Psoas muscle (tissue), 8 donors: ENCODE data around the gene TTC6. TPM values are rescaled to one million over a fixed set of nuclear protein-coding genes. Genes with fewer than 3 reads are reported as not detected.

ENCODE experiments used
- ATAC-seq, 4 donors: fragments of 200-7000 bp; cut with Tn5 transposase; one replicate each; pipeline ENCODE4 v1.9.1; 2020; ENCODE audit warnings: moderate library complexity in 3 of 4, mild to moderate bottlenecking in 2 of 4
- DNase-seq, 2 donors: peaks; one replicate each; pipeline ENCODE4 v3.0.0-alpha.2; 2020
- H3K27ac ChIP-seq: fragments of 200-600 bp; one replicate; pipeline ENCODE4 v1.8.0; 2022
- H3K27me3 ChIP-seq, 3 donors: fragments of 200-600 bp in 1 of 3; one replicate each; pipeline versions ENCODE4 v1.6.1 to v1.8.0; 2013 to 2022; ENCODE audit warnings: low read length in 2 of 3, mild to moderate bottlenecking in 2 of 3, moderate library complexity in 1 of 3; ENCODE audit not compliant: insufficient read depth in 3 of 3
- H3K36me3 ChIP-seq, 2 donors: fragments of 200-600 bp in 1 of 2; one replicate each; pipeline versions ENCODE4 v1.6.1 to v1.8.0; 2013 to 2022; ENCODE audit warnings: low read depth in 1 of 2, mild to moderate bottlenecking in 1 of 2, moderate library complexity in 1 of 2; ENCODE audit not compliant: insufficient read depth in 1 of 2
- H3K4me1 ChIP-seq: fragments of 200-600 bp; one replicate; pipeline ENCODE4 v1.8.0; 2022
- H3K4me3 ChIP-seq: fragments of 200-600 bp; one replicate; pipeline ENCODE4 v1.8.0; 2022; ENCODE audit warnings: mild to moderate bottlenecking
- H3K9me3 ChIP-seq: fragments of 200-600 bp; one replicate; pipeline ENCODE4 v1.8.0; 2022
- CTCF ChIP-seq: fragments of 200-600 bp; IDR thresholded peaks from one replicate; pipeline ENCODE4 v1.8.0; 2022; ENCODE audit warnings: antibody characterized with exemption
- WGBS, 3 donors: extraction: QIAGEN DNeasy Blood & Tissue Kit; methylation state at CpG; one replicate each; pipeline versions ENCODE4 v1.1.6 to v1.1.7; 2013; 5-methylcytosine and 5-hydroxymethylcytosine counted together
- intact Hi-C, 2 donors: fragments of 100-400 bp; cut with DNase I; formaldehyde crosslinking; loops; one replicate each; pipeline versions ENCODE4 v1.11.0 to v1.14.2; 2022
- polyA plus RNA-seq, 3 donors: library from polyadenylated mRNA; stranded (reverse); fragments of 200-250 nt; gene quantifications; one replicate each; pipeline ENCODE4 v1.2.3, GENCODE V29; 2013
- total RNA-seq, 4 donors: library from RNA; stranded (reverse); fragmentation: NEBNext Ultra II Directional in 2 of 4; extraction: Animal tissue kit (Norgen Biotek cat#: 25700) in 2 of 4; gene quantifications; one replicate each; pipeline versions ENCODE4 v1.2.1 to v1.2.4, GENCODE V29; 2021 to 2023
- donor health status: healthy with polysubstance abuse.
- donor health status: DM: no; HTN: no; CAD: no; lungs with moderate emphysema.
- donor health status: Bipolar disorder and iron deficiency.
- donor health status: healthy.
- donor health status: DM: yes; HTN: yes; CAD: no.
- donor health status: DM: no; HTN: no; CAD: no.
- donor health status: DM: no; HTN: no; CAD: no.
- donor health status: DM: yes; HTN: yes; CAD: no.

Gene TTC6
- total and polyA plus RNA-seq, 7 donors = not detected

DNA sequence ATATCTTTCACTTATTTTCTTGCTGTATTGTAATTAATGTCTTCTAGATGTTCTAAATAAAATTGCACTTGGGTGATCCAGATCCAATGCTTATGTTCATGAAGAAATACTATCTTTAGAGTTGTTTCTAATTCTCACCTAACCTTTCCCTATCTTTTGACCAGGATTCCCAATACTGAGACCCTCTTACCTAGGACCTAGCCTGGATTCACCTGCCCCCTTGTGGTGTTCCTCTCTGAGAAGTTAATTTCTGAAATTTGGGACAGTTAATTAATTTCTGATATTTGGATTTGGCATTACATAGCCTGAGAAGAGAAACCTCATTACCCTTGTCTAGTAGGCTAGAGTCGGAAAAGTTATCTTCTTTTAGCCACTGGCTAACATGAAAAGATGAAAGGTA is 29.9 kb upstream of the TTC6 start:
- Histone ChIP-seq H3K36me3 (no peaks in the 10 kb centered on the region), H3K4me3 (no peak overlapping the region), H3K27ac (no peak overlapping the region), H3K27me3 (no peaks in the 10 kb centered on the region), H3K4me1 (no peaks in the 10 kb centered on the region), H3K9me3 (no peaks in the 10 kb centered on the region)
- no peak for TF ChIP-seq CTCF
- intact Hi-C loops = no loop called here
- DNase-seq = no peak
- 85 to 88% (median 86%) methylated on average over 1 of the region's 1 CpG for WGBS, 3 donors
- no peak for ATAC-seq

- intact Hi-C loops = no loop called here
- DNase-seq (no peak), ATAC-seq (no peak)
- H3K4me3 ChIP-seq = no peak overlapping the region
- H3K27me3 ChIP-seq = no peaks in the 10 kb centered on the region
- no peaks in the 10 kb centered on the region for H3K9me3 ChIP-seq
- H3K27ac ChIP-seq = no peak overlapping the region
- no peaks in the 10 kb centered on the region for H3K4me1 ChIP-seq
- WGBS, 3 donors = 29 to 40% (median 32%) methylated on average over 3 of the region's 3 CpGs
- TF ChIP-seq CTCF = no peak
- H3K36me3 ChIP-seq = no peaks in the 10 kb centered on the region
These were observed 28.5 kb upstream of the TTC6 start for GRCh38 chr14:37566811-37567371.

DNA sequence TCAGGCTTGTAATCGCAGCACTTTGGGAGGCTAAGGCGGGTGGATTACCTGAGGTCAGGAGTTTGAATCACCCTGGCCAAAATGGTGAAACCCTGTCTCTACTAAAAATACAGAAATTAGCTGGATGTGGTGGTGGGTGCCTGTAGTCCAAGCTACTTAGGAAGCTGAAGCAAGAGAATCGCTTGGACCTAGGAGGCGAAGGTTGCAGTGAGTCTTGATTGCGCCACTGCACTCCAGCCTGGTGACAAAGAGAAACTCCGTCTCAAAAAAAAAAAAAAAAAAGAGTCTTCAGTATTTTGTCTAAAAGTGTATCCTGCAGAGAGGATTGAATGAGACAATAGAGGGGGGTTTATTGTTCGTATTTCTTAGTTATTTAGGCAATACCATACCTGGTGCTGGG is 25.7 kb upstream of the TTC6 start:
- no peak for TF ChIP-seq CTCF
- intact Hi-C loops = no loop called here
- H3K36me3 ChIP-seq = no peaks in the 10 kb centered on the region
- 74 to 92% (median 91%) methylated on average over 7 of the region's 7 CpGs for WGBS, 3 donors
- no peaks in the 10 kb centered on the region for H3K9me3 ChIP-seq
- H3K4me3 ChIP-seq = no peak overlapping the region
- ATAC-seq = no peak
- DNase-seq = no peak
- H3K27ac ChIP-seq = no peak overlapping the region
- H3K4me1 ChIP-seq = no peaks in the 10 kb centered on the region
- peaks cover 0 to 3% (median 0%) of the 10 kb centered on the region in 3 donors for H3K27me3 ChIP-seq

- DNase-seq = no peak
- H3K4me3 ChIP-seq = no peak overlapping the region
- H3K36me3 ChIP-seq = no peaks in the 10 kb centered on the region
- intact Hi-C loops = no loop called here
- no peaks in the 10 kb centered on the region for H3K9me3 ChIP-seq
- TF ChIP-seq CTCF = no peak
- no peaks in the 10 kb centered on the region for H3K4me1 ChIP-seq
- no peak overlapping the region for H3K27ac ChIP-seq
- WGBS, 3 donors = 92 to 95% (median 94%) methylated on average over 4 of the region's 4 CpGs
- H3K27me3 ChIP-seq = peaks cover 0 to 9% (median 5%) of the 10 kb centered on the region in 3 donors
- no peak for ATAC-seq
These were observed 24.0 kb upstream of the TTC6 start for GRCh38 chr14:37571391-37571790.

- no peaks in the 10 kb centered on the region for H3K36me3 ChIP-seq
These were observed 22.1 kb upstream of the TTC6 start for GRCh38 chr14:37573356-37573755.

More at GRCh38 chr14:37573356-37573755, 22.1 kb upstream of the TTC6 start:
- intact Hi-C loops = no loop called here
- ATAC-seq (no peak), DNase-seq (no peak)
- no peak overlapping the region for H3K4me3 ChIP-seq
- H3K27me3 ChIP-seq = peaks cover 1 to 10% (median 9%) of the 10 kb centered on the region in 3 donors
- WGBS, 3 donors = 66 to 82% (median 68%) methylated on average over 2 of the region's 2 CpGs
- H3K27ac ChIP-seq = no peak overlapping the region
- H3K4me1 ChIP-seq = no peaks in the 10 kb centered on the region
- no peaks in the 10 kb centered on the region for H3K9me3 ChIP-seq
- TF ChIP-seq CTCF = no peak
